Hepatic stellate cell (primary cell): ENCODE results near the gene ZDBF2.
"Not testable (repeated sequence)": the region's sequence is repeated elsewhere in the genome, so short reads cannot be mapped to it uniquely, and the experiment has no call there.

Experiments
- DNase-seq: peaks from one replicate; pipeline ENCODE4 v3.0.0; 2011; ENCODE audit warnings: low spot score

ZDBF2 gene

GRCh38 chr2:206274434-206275311 lies at the start of gene ZDBF2:
Gene ZDBF2 (plus strand): TSS chr2:206274663. CDS start chr2:206281850, 7,187 bp downstream.
- DNase-seq = peak; percentile 50

- no peak for DNase-seq
Observed at GRCh38 chr2:206225435-206226232, 48.8 kb upstream of the ZDBF2 start.

GRCh38 chr2:206228636-206229035 lies 45.8 kb upstream of the ZDBF2 start:
- DNase-seq = not testable (repeated sequence)

DNA sequence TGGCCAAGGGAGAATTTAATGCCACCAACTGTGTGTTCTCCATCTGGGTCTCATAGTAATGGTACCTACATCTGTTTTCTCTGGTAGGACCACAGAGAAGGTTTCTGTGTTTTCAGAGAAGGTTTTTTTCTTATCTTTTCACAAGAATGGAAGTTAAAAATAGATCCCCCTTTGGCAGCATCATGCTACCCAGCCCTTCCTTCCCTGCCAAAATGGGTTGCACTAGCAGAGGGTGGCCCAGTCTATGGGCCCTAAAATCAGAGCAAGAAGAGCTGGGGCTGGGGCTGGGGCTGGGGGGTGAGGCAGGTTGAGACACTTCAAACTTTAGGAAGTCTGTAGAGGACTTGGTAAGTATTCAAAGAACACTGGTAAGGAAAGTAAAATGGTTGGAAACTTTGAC lies 44.8 kb upstream of the ZDBF2 start:
- no peak for DNase-seq

DNA sequence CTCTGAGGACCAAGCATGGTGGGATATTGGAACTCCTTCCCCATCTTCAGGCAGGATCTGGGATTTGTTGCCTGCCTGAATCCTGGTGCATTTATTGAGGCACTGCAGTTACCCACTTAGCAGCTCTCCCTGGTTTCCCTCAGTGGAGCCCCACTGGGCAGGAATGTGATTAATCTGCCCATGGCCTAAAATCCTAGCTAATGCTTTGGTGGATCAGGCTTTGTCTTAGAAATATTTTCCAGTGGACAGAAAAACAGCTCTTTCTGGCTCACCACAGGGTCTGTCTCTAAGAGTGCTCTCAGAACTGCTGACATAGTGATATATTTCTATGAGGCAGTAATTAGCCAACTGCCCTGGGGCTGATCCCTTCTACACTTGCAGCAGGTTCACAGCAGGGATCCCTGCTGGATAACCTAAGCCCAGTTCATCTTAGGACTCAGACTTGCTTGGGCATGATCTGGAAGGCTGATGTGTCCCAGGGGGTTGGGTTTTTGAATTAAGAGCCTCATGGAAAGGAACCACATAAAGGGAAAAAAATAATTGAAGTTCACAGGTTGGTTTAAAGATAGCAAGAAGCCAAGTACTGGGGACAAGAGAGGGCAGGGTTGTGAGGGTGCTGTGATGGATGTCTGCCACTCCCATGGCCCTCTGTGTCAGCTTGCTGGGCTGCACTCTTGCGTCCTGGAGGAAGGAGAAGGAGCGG lies 44.3 kb upstream of the ZDBF2 start:
- no peak for DNase-seq

GRCh38 chr2:206231669-206232286 lies 42.7 kb upstream of the ZDBF2 start:
- DNase-seq = no peak

- DNase-seq = no peak
Observed at GRCh38 chr2:206232287-206233035, 42.0 kb upstream of the ZDBF2 start.

- DNase-seq = no peak
Observed at GRCh38 chr2:206239157-206239556, 35.3 kb upstream of the ZDBF2 start.

DNA sequence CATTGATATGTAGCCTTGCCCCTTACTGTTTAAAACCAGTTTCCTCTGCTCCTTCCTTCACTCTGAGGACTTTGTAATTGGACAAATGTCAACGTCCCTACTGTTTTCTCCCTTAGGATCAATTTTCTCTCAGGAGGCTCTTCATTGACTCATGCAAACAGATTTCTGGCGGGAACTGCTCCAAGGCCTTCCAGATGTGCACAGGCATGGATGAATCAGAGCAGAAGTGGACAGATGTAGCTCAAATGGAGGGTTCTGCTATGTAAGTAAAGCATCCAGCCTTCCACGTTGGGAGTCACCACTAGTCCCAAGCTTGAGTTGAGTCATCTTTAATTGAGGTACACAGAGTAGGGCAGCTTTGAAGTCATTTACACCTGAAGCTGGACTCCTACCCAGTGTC lies 34.1 kb upstream of the ZDBF2 start:
- DNase-seq = no peak

DNA sequence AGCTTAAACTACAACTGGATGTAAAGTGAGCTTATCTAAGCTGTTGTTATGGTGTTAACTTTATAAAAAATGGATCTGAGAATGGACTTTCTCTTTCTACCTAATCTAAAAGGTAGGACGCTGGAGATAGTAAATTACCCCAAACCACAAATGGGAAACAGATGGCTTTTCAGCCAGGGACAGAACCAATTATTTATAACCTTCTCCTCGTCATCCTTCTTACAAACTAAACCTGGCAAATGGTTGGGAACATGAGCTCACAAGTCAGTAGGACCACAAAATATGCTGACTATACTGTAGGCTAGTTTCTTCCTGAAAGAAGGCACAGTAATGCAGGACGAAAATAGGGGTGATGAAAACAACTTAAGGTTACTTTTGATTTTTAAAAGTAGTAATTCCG lies 32.7 kb upstream of the ZDBF2 start:
- DNase-seq = no peak

GRCh38 chr2:206245265-206245672 lies 29.2 kb upstream of the ZDBF2 start:
- DNase-seq = no peak

GRCh38 chr2:206250041-206250897 lies 24.2 kb upstream of the ZDBF2 start:
- DNase-seq = no peak

- DNase-seq = no peak
Observed at GRCh38 chr2:206253125-206253776, 21.2 kb upstream of the ZDBF2 start.

GRCh38 chr2:206253777-206254166 lies 20.7 kb upstream of the ZDBF2 start:
- DNase-seq = no peak

DNA sequence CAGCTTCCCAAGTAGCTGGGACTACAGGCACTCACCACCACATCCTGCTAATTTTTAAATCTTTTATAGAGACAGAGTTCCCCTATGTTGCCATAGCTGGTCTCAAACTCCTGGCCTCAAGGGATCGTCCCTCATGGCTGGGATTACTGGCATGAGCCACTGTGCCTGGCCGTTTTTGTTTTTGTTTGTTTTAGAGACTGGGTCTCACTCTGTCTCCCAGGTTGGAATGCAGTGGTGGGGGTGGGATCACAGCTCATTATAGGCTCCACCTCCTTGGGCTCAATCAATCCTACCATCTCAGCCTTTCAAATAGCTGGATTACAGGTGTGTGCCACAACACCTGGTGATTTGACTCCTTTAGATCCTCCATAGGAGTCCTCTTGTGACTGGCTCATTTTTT lies 19.5 kb upstream of the ZDBF2 start:
- DNase-seq = no peak

DNA sequence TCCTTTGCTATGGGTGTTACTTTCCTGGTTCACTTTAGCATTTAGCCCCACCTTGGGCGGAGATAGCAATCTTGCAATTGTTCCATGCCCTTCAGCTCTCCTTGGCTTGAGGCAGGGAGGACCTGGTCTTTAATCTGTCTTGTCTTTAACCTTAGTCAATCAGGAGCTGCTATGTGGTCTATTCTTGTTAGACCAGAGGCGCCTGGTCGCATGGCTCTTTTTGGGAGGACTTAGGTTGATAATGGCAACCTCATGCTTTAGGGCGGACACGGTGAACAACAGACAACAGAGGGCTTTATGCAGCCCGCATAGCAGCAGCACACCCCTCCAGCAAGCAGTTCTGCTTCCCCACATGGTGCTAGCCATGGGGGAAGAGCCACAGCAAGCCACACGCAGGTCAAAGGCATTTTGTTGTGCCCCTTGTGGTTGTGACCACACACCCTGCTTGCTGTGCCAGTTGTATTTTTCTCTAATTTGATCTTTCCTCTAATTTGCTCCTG lies 17.7 kb upstream of the ZDBF2 start:
- DNase-seq = no peak

- no peak for DNase-seq
Observed at GRCh38 chr2:206257350-206257749, 17.1 kb upstream of the ZDBF2 start.

DNA sequence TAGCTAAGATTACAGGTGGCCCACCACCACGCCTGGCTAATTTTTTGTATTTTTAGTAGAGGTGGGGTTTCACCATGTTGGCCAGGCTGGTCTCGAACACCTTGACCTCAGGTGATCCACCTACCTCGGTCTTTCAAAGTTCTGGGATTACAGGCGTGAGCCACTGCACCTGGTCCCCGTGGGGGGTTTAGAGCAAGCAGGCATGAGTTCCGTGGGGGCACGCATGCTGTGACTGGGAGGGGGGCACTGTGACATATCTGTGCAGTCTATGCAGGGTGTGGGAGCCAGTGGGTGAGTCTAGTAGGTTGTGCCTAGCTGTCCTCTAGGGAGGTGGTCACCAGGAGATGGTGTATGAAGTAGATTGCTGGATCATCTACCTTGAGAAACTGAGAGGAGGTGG lies 16.6 kb upstream of the ZDBF2 start:
- no peak for DNase-seq

GRCh38 chr2:206258615-206259014 lies 15.8 kb upstream of the ZDBF2 start:
- not testable (repeated sequence) for DNase-seq
